Liver (tissue), 9 donors: ENCODE measurements around the gene F13A1. TPM values are rescaled to one million over a fixed set of nuclear protein-coding genes. Genes with fewer than 3 reads are reported as not detected.

Source experiments
- DNase-seq: peaks from one replicate; pipeline ENCODE4 v3.0.0-alpha.2; 2017; ENCODE audit warnings: low spot score
- H3K27ac ChIP-seq, 2 donors: one replicate each; pipeline ENCODE4 v1.7.0; 2013; ENCODE audit warnings: inconsistent platforms in 2 of 2, low read length in 2 of 2, control low read depth in 1 of 2, low read depth in 1 of 2, mild to moderate bottlenecking in 1 of 2
- H3K27me3 ChIP-seq, 4 donors: one replicate each; pipeline versions ENCODE4 v1.6.1 to v1.7.0; 2013; ENCODE audit warnings: low read length in 3 of 4, inconsistent platforms in 1 of 4, mild to moderate bottlenecking in 1 of 4, moderate library complexity in 1 of 4; ENCODE audit not compliant: control insufficient read depth in 4 of 4, insufficient read depth in 4 of 4
- H3K36me3 ChIP-seq, 4 donors: one replicate each; pipeline versions ENCODE4 v1.6.1 to v1.7.0; 2013; ENCODE audit warnings: low read length in 3 of 4, mild to moderate bottlenecking in 3 of 4, low read depth in 1 of 4, moderate library complexity in 1 of 4; ENCODE audit not compliant: control insufficient read depth in 4 of 4, insufficient read depth in 3 of 4
- H3K4me1 ChIP-seq, 4 donors: one replicate each; pipeline versions ENCODE4 v1.6.1 to v1.7.0; 2013; ENCODE audit warnings: low read length in 3 of 4, mild to moderate bottlenecking in 3 of 4, moderate library complexity in 1 of 4; ENCODE audit not compliant: control insufficient read depth in 4 of 4, insufficient read depth in 4 of 4
- H3K4me3 ChIP-seq, 3 donors: one replicate each; pipeline versions ENCODE4 v1.6.1 to v1.7.0; 2013; ENCODE audit warnings: low read length in 3 of 3, control low read depth in 1 of 3, low read depth in 1 of 3, mild to moderate bottlenecking in 1 of 3
- H3K9ac ChIP-seq, 2 donors: one replicate each; pipeline ENCODE4 v1.7.0; 2013; ENCODE audit warnings: low read length in 2 of 2, mild to moderate bottlenecking in 2 of 2, moderate library complexity in 2 of 2, control low read depth in 1 of 2, low read depth in 1 of 2
- H3K9me3 ChIP-seq, 4 donors: one replicate each; pipeline versions ENCODE4 v1.6.1 to v1.7.0; 2013; ENCODE audit warnings: low read length in 3 of 4; ENCODE audit not compliant: control insufficient read depth in 4 of 4
- ATF3 ChIP-seq: IDR thresholded peaks from 2 replicates; pipeline ENCODE4 v1.6.1; 2016; ENCODE audit warnings: antibody characterized with exemption
- EGR1 ChIP-seq, 2 donors: IDR thresholded peaks; 2 replicates each; pipeline ENCODE4 v1.6.1; 2016 to 2018; ENCODE audit warnings: antibody characterized with exemption in 2 of 2, low read depth in 2 of 2
- FOXA1 ChIP-seq: IDR thresholded peaks from 2 replicates; pipeline ENCODE4 v1.6.1; 2016; ENCODE audit warnings: antibody characterized with exemption
- HNF4A ChIP-seq, 2 donors: conservative IDR thresholded peaks; 2 replicates each; pipeline ENCODE4 v1.6.1; 2016; ENCODE audit warnings: antibody characterized with exemption in 2 of 2, mild to moderate bottlenecking in 2 of 2
- HNF4G ChIP-seq: IDR thresholded peaks from 2 replicates; pipeline ENCODE4 v1.6.1; 2016; ENCODE audit warnings: antibody characterized with exemption
- JUND ChIP-seq, 2 donors: IDR thresholded peaks; 2 replicates each; pipeline ENCODE4 v1.6.1; 2016; ENCODE audit warnings: antibody characterized with exemption in 2 of 2
- MAX ChIP-seq: IDR thresholded peaks from 2 replicates; pipeline ENCODE4 v1.6.1; 2016; ENCODE audit warnings: antibody characterized with exemption
- NR2F2 ChIP-seq: IDR thresholded peaks from 2 replicates; pipeline ENCODE4 v1.6.1; 2016; ENCODE audit warnings: antibody characterized with exemption
- RAD21 ChIP-seq, 2 donors: IDR thresholded peaks; 2 replicates each; pipeline ENCODE4 v1.6.1; 2016; ENCODE audit warnings: antibody characterized with exemption in 2 of 2, mild to moderate bottlenecking in 2 of 2
- RXRA ChIP-seq, 2 donors: IDR thresholded peaks; 2 replicates each; pipeline ENCODE4 v1.6.1; 2017 to 2018; ENCODE audit warnings: antibody characterized with exemption in 2 of 2, mild to moderate bottlenecking in 1 of 2
- SP1 ChIP-seq: IDR thresholded peaks from 2 replicates; pipeline ENCODE4 v1.6.1; 2018; ENCODE audit warnings: antibody characterized with exemption, mild to moderate bottlenecking
- TAF1 ChIP-seq: conservative IDR thresholded peaks from 2 replicates; pipeline ENCODE4 v1.6.1; 2016; ENCODE audit warnings: antibody characterized with exemption, mild to moderate bottlenecking
- YY1 ChIP-seq: IDR thresholded peaks from 2 replicates; pipeline ENCODE4 v1.6.1; 2016; ENCODE audit warnings: antibody characterized with exemption, mild to moderate bottlenecking
- WGBS: extraction: QIAGEN DNeasy Blood & Tissue Kit; methylation state at CpG from one replicate; pipeline ENCODE4 v1.1.7; 2013; 5-methylcytosine and 5-hydroxymethylcytosine counted together
- polyA plus RNA-seq, 2 donors: library from polyadenylated mRNA; stranded (reverse) in 1 of 2; unstranded in 1 of 2; fragments of 200-250 nt in 1 of 2; fragments of >200 nt in 1 of 2; fragmentation: Nextera tagmentation in 1 of 2; extraction: Ambion mirVana in 1 of 2; gene quantifications; one replicate each; pipeline versions ENCODE4 v1.2.1 to v1.2.3, GENCODE V29; 2013 to 2015
- total RNA-seq, 2 donors: library from RNA; depleted of rRNA; stranded (reverse); fragments of >200 nt; gene quantifications; one replicate each; pipeline ENCODE4 v1.2.3, GENCODE V29; 2014
- TF ChIP-seq, protein P1 (sequence below): IDR thresholded peaks from 2 replicates; pipeline ENCODE4 v1.6.1; 2016; ENCODE audit warnings: antibody characterized with exemption, mild to moderate bottlenecking
- TF ChIP-seq, protein P2 (sequence below): fragments of 150-350 bp; IDR thresholded peaks from 2 replicates; pipeline ENCODE4 v1.5.1; 2017; ENCODE audit warnings: improper control_type of control experiment, low read depth, low read length; ENCODE audit not compliant: missing input control
- donor health status: healthy.
- donor health status: healthy.
- donor health status: healthy.
- donor health status: healthy.
- donor health status: healthy.

Gene F13A1
- total and polyA plus RNA-seq, 4 donors, result 0.46 to 18.3 (median 5.1) TPM

- Histone ChIP-seq H3K9me3 (no peaks in the 10 kb centered on the region), H3K27me3 (peaks cover 0 to 8% (median 1%) of the 10 kb centered on the region in 4 donors), H3K4me3 (no peak overlapping the region), H3K36me3 (no peaks in the 10 kb centered on the region), H3K9ac (no peak overlapping the region), H3K27ac (no peak overlapping the region), H3K4me1 (no peaks in the 10 kb centered on the region)
- no peak for TF ChIP-seq JUND (IDR thresholded peaks at IDR 0.05)
- TF ChIP-seq, protein P1, sequence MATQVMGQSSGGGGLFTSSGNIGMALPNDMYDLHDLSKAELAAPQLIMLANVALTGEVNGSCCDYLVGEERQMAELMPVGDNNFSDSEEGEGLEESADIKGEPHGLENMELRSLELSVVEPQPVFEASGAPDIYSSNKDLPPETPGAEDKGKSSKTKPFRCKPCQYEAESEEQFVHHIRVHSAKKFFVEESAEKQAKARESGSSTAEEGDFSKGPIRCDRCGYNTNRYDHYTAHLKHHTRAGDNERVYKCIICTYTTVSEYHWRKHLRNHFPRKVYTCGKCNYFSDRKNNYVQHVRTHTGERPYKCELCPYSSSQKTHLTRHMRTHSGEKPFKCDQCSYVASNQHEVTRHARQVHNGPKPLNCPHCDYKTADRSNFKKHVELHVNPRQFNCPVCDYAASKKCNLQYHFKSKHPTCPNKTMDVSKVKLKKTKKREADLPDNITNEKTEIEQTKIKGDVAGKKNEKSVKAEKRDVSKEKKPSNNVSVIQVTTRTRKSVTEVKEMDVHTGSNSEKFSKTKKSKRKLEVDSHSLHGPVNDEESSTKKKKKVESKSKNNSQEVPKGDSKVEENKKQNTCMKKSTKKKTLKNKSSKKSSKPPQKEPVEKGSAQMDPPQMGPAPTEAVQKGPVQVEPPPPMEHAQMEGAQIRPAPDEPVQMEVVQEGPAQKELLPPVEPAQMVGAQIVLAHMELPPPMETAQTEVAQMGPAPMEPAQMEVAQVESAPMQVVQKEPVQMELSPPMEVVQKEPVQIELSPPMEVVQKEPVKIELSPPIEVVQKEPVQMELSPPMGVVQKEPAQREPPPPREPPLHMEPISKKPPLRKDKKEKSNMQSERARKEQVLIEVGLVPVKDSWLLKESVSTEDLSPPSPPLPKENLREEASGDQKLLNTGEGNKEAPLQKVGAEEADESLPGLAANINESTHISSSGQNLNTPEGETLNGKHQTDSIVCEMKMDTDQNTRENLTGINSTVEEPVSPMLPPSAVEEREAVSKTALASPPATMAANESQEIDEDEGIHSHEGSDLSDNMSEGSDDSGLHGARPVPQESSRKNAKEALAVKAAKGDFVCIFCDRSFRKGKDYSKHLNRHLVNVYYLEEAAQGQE, result no peak
- no peak for TF ChIP-seq RAD21 (IDR thresholded peaks at IDR 0.05)
- no peak for DNase-seq
- 76% methylated on average over 13 of the region's 13 CpGs for WGBS
These were observed 68.7 kb downstream of the F13A1 start for GRCh38 chr6:6251555-6252280.

- TF ChIP-seq NR2F2, result no peak
- TF ChIP-seq JUND (IDR thresholded peaks at IDR 0.05), result no peak
- TF ChIP-seq YY1, result no peak
- no peak for TF ChIP-seq EGR1 (IDR thresholded peaks at IDR 0.05; ENCODE audit: low read depth in 2 of 2)
- no peak for TF ChIP-seq SP1
- TF ChIP-seq HNF4G, result no peak
- TF ChIP-seq, protein P2, sequence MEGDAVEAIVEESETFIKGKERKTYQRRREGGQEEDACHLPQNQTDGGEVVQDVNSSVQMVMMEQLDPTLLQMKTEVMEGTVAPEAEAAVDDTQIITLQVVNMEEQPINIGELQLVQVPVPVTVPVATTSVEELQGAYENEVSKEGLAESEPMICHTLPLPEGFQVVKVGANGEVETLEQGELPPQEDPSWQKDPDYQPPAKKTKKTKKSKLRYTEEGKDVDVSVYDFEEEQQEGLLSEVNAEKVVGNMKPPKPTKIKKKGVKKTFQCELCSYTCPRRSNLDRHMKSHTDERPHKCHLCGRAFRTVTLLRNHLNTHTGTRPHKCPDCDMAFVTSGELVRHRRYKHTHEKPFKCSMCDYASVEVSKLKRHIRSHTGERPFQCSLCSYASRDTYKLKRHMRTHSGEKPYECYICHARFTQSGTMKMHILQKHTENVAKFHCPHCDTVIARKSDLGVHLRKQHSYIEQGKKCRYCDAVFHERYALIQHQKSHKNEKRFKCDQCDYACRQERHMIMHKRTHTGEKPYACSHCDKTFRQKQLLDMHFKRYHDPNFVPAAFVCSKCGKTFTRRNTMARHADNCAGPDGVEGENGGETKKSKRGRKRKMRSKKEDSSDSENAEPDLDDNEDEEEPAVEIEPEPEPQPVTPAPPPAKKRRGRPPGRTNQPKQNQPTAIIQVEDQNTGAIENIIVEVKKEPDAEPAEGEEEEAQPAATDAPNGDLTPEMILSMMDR, result no peak
- TF ChIP-seq RXRA (IDR thresholded peaks at IDR 0.05), result no peak
- TF ChIP-seq ATF3, result no peak
- TF ChIP-seq HNF4A (conservative IDR thresholded peaks at IDR 0.05), result no peak
- TF ChIP-seq FOXA1, result no peak
- TF ChIP-seq, protein P1, result no peak
- no peak for TF ChIP-seq MAX
- no peak for TF ChIP-seq TAF1
- no peak overlapping the region for H3K27ac ChIP-seq
- H3K9me3 ChIP-seq, result no peaks in the 10 kb centered on the region
- H3K4me3 ChIP-seq, result no peak overlapping the region
- H3K4me1 ChIP-seq, result no peaks in the 10 kb centered on the region
- WGBS, result 65% methylated on average over 2 of the region's 2 CpGs
- H3K9ac ChIP-seq, result no peak overlapping the region
- peaks cover 0 to 5% (median 1%) of the 10 kb centered on the region in 4 donors for H3K27me3 ChIP-seq
- H3K36me3 ChIP-seq, result no peaks in the 10 kb centered on the region
- DNase-seq, result no peak
These were observed 71.8 kb downstream of the F13A1 start for GRCh38 chr6:6248651-6249050.
